Neural cell (in vitro differentiated cells): Measurements from ENCODE around the gene SHROOM4.

Experiments
- EP300 ChIP-seq: fragments of 450-650 bp; conservative IDR thresholded peaks from 2 replicates; pipeline ENCODE4 v1.6.1; 2014; ENCODE audit warnings: antibody characterized with exemption, mild to moderate bottlenecking, moderate library complexity; ENCODE audit not compliant: poor library complexity, severe bottlenecking
- EZH2 ChIP-seq: fragments of 200-600, 300-800 bp; shearing (Covaris generic), sonication (generic); IDR thresholded peaks from 2 replicates; pipeline ENCODE4 v1.6.1; 2014; ENCODE audit warnings: antibody characterized with exemption, low read length, borderline replicate concordance, mild to moderate bottlenecking; ENCODE audit not compliant: insufficient read depth, poor library complexity, severe bottlenecking
- MXI1 ChIP-seq: fragments of 450-650 bp; conservative IDR thresholded peaks from 2 replicates; pipeline ENCODE4 v1.6.1; 2014; ENCODE audit warnings: antibody characterized with exemption, mild to moderate bottlenecking; ENCODE audit not compliant: poor library complexity, severe bottlenecking
- POLR2AphosphoS5 ChIP-seq: IDR thresholded peaks from 2 replicates; pipeline ENCODE4 v1.6.1; 2012
- RAD21 ChIP-seq: fragments of 450-650 bp; conservative IDR thresholded peaks from 2 replicates; pipeline ENCODE4 v1.6.1; 2014; ENCODE audit warnings: antibody characterized with exemption, mild to moderate bottlenecking, moderate library complexity
- SMC3 ChIP-seq: fragments of 450-650 bp; conservative IDR thresholded peaks from 2 replicates; pipeline ENCODE4 v1.6.1; 2014; ENCODE audit warnings: antibody characterized with exemption, mild to moderate bottlenecking, moderate library complexity; ENCODE audit not compliant: poor library complexity
- TAF1 ChIP-seq: IDR thresholded peaks from 2 replicates; pipeline ENCODE4 v1.6.1; 2012; ENCODE audit warnings: low read depth
- TF ChIP-seq, protein P1 (sequence below): IDR thresholded peaks from 2 replicates; pipeline ENCODE4 v1.6.1; 2012; ENCODE audit warnings: borderline replicate concordance
- TF ChIP-seq, protein P2 (sequence below): fragments of 450-650 bp; IDR thresholded peaks from 2 replicates; pipeline ENCODE4 v1.5.1; 2014; ENCODE audit warnings: antibody characterized with exemption, mild to moderate bottlenecking, moderate library complexity; ENCODE audit not compliant: poor library complexity, severe bottlenecking

DNA sequence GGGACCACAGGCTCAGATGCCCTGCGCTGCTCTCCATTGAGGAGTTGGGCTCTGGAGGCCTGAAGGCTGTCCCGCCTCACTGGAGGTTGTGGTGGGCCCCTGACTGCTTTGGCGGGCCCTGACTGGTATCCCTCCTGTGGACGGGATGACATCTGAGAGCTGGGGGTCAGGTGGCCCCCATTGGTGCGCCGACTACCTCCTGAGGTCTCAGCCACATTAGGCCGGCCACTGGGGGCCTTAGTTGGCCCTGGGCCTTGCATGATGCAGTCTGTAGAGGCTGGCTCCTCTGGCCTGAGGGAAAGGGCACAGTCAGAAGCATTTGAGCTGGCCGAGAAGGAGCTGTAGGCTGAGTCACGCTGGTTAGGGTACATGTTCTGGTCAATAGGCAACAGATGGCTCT is 178.8 kb downstream of the SHROOM4 start:
- TF ChIP-seq RAD21 (no peak), TAF1 (no peak), EZH2 (no peak), EP300 (no peak), POLR2AphosphoS5 (no peak), MXI1 (no peak), SMC3 (no peak)
- TF ChIP-seq, protein P1, sequence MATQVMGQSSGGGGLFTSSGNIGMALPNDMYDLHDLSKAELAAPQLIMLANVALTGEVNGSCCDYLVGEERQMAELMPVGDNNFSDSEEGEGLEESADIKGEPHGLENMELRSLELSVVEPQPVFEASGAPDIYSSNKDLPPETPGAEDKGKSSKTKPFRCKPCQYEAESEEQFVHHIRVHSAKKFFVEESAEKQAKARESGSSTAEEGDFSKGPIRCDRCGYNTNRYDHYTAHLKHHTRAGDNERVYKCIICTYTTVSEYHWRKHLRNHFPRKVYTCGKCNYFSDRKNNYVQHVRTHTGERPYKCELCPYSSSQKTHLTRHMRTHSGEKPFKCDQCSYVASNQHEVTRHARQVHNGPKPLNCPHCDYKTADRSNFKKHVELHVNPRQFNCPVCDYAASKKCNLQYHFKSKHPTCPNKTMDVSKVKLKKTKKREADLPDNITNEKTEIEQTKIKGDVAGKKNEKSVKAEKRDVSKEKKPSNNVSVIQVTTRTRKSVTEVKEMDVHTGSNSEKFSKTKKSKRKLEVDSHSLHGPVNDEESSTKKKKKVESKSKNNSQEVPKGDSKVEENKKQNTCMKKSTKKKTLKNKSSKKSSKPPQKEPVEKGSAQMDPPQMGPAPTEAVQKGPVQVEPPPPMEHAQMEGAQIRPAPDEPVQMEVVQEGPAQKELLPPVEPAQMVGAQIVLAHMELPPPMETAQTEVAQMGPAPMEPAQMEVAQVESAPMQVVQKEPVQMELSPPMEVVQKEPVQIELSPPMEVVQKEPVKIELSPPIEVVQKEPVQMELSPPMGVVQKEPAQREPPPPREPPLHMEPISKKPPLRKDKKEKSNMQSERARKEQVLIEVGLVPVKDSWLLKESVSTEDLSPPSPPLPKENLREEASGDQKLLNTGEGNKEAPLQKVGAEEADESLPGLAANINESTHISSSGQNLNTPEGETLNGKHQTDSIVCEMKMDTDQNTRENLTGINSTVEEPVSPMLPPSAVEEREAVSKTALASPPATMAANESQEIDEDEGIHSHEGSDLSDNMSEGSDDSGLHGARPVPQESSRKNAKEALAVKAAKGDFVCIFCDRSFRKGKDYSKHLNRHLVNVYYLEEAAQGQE = no peak
- TF ChIP-seq, protein P2, sequence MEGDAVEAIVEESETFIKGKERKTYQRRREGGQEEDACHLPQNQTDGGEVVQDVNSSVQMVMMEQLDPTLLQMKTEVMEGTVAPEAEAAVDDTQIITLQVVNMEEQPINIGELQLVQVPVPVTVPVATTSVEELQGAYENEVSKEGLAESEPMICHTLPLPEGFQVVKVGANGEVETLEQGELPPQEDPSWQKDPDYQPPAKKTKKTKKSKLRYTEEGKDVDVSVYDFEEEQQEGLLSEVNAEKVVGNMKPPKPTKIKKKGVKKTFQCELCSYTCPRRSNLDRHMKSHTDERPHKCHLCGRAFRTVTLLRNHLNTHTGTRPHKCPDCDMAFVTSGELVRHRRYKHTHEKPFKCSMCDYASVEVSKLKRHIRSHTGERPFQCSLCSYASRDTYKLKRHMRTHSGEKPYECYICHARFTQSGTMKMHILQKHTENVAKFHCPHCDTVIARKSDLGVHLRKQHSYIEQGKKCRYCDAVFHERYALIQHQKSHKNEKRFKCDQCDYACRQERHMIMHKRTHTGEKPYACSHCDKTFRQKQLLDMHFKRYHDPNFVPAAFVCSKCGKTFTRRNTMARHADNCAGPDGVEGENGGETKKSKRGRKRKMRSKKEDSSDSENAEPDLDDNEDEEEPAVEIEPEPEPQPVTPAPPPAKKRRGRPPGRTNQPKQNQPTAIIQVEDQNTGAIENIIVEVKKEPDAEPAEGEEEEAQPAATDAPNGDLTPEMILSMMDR = no peak
